ENCODE data around the gene SEPTIN3. TPM values are rescaled to one million over a fixed set of nuclear protein-coding genes. Genes with fewer than 3 reads are reported as not detected.

SEPTIN3 gene
- total and polyA plus RNA-seq, 9 of the 15 experiments (the other 6 are each of a cell fraction or from before 2014, with no cell fraction given), result 0.06 TPM; not detected in 8

DNA sequence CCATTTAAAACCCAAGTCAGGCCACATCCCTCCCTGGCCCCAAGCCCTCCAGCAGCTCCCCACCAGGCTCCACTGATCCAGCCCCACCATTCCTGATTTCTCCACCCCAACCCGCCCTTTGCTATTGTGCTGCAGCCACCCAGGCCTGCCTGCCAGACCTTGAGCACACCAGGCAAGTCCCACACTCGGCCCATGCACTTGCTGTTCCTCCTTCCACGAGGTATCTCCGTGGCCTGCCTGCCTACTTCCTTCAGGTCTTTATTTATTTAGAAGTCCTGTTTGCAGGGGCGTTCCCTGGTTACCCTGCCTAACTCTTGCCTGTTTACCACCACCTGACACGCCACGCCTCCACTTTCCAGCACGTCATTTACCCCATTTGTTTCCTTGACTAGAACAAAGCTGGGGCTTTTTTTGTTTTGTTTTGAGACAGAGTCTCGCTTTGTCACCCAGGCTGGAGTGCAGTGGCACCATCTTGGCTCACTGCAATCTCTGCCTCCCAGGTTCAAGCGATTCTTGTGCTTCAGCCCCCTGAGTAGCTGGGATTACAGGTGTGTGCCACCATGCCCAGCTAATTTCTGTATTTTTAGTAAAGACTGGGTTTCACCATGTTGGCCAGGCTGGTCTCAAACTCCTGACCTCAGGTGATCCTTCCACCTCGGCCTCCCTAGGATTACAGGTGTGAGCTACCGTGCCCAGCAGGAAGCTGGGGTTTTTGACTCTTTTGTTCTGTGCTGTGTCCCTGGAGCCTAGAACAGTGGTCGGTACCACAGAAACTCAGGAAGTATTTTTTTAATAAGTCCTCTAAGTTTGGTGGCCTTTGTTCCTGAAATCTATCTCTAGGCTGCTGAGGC lies 29.0 kb upstream of the SEPTIN3 start (continued):
- TF ChIP-seq, protein P1, sequence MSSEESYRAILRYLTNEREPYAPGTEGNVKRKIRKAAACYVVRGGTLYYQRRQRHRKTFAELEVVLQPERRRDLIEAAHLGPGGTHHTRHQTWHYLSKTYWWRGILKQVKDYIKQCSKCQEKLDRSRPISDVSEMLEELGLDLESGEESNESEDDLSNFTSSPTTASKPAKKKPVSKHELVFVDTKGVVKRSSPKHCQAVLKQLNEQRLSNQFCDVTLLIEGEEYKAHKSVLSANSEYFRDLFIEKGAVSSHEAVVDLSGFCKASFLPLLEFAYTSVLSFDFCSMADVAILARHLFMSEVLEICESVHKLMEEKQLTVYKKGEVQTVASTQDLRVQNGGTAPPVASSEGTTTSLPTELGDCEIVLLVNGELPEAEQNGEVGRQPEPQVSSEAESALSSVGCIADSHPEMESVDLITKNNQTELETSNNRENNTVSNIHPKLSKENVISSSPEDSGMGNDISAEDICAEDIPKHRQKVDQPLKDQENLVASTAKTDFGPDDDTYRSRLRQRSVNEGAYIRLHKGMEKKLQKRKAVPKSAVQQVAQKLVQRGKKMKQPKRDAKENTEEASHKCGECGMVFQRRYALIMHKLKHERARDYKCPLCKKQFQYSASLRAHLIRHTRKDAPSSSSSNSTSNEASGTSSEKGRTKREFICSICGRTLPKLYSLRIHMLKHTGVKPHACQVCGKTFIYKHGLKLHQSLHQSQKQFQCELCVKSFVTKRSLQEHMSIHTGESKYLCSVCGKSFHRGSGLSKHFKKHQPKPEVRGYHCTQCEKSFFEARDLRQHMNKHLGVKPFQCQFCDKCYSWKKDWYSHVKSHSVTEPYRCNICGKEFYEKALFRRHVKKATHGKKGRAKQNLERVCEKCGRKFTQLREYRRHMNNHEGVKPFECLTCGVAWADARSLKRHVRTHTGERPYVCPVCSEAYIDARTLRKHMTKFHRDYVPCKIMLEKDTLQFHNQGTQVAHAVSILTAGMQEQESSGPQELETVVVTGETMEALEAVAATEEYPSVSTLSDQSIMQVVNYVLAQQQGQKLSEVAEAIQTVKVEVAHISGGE (CRISPR knock-in tag; IDR thresholded peaks at IDR 0.05), result no peak
- peak in 1 of 2 experiments; percentile 37; a peak in 1 of 4 replicates for TF ChIP-seq FOXA3 (CRISPR knock-in tag; conservative IDR thresholded peaks at IDR 0.05 in 1 of 2, IDR thresholded peaks at IDR 0.05 in 1 of 2)
- TF ChIP-seq, protein P2, sequence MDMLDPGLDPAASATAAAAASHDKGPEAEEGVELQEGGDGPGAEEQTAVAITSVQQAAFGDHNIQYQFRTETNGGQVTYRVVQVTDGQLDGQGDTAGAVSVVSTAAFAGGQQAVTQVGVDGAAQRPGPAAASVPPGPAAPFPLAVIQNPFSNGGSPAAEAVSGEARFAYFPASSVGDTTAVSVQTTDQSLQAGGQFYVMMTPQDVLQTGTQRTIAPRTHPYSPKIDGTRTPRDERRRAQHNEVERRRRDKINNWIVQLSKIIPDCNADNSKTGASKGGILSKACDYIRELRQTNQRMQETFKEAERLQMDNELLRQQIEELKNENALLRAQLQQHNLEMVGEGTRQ (CRISPR knock-in tag; IDR thresholded peaks at IDR 0.05), result no peak
- TF ChIP-seq, protein P3, sequence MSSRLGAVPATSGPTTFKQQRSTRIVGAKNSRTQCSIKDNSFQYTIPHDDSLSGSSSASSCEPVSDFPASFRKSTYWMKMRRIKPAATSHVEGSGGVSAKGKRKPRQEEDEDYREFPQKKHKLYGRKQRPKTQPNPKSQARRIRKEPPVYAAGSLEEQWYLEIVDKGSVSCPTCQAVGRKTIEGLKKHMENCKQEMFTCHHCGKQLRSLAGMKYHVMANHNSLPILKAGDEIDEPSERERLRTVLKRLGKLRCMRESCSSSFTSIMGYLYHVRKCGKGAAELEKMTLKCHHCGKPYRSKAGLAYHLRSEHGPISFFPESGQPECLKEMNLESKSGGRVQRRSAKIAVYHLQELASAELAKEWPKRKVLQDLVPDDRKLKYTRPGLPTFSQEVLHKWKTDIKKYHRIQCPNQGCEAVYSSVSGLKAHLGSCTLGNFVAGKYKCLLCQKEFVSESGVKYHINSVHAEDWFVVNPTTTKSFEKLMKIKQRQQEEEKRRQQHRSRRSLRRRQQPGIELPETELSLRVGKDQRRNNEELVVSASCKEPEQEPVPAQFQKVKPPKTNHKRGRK (tag; IDR thresholded peaks at IDR 0.05), result peak; percentile 49; the same call in 1 of the 2 replicates
